Measurements from ENCODE around the gene PCBP3.
"Not testable (repeated sequence)": the region's sequence is repeated elsewhere in the genome, so short reads cannot be mapped to it uniquely, and the experiment has no call there.

- not testable (repeated sequence) for TF ChIP-seq POLR2A, CTCF (IDR thresholded peaks at IDR 0.05)
Observed at GRCh38 chr21:45885930-45886601, 242.5 kb downstream of the PCBP3 start.
